SK-N-MC (cell line): Measurements from ENCODE around the gene ZNF200.

ENCODE experiments used
- EZH2 ChIP-seq: fragments of 200-600 bp; sonication (generic); IDR thresholded peaks from one replicate; pipeline ENCODE4 v1.6.1; 2017; ENCODE audit warnings: antibody characterized with exemption
- FOXP2 ChIP-seq: optimal IDR thresholded peaks from 2 replicates; pipeline ENCODE3; 2011; ENCODE audit warnings: mild to moderate bottlenecking, moderate library complexity; ENCODE audit not compliant: insufficient read depth; ENCODE audit errors: extremely low read length, control extremely low read depth
- POLR2AphosphoS5 ChIP-seq: IDR thresholded peaks from 2 replicates; pipeline ENCODE4 v1.6.1; 2012; ENCODE audit warnings: mild to moderate bottlenecking, low read depth, low read length, borderline replicate concordance

DNA sequence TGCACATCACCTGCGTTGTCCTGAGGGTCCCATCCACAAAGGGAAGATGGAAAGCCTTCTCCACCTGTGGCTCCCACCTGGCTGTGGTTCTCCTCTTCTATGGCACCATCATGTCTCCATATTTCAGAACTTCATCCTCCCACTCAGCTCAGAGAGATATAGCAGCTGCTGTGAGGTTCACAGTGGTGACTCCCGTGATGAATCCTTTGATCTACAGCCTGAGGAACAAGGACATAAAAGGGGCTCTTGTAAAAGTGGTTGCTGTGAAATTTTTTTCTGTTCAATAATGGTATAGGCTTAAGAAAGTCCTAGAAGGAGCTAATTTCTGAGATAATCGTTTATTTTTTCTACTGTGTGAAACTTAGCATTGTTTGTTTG, 18.7 kb downstream of the ZNF200 start:
- TF ChIP-seq POLR2AphosphoS5 (no peak), EZH2 (no peak), FOXP2 (no peak)
